H1 (cell line): ENCODE data around the gene VPS13A. TPM values are rescaled to one million over a fixed set of nuclear protein-coding genes. Genes with fewer than 3 reads are reported as not detected.
"Not testable (repeated sequence)": the region's sequence is repeated elsewhere in the genome, so short reads cannot be mapped to it uniquely, and the experiment has no call there.

Source experiments
- CTCF ChIA-PET: fragments of 300-600 bp; sonication (Branson Sonifier 250); formaldehyde crosslinking; loops from one replicate; lab custom pipeline; 2021; ENCODE audit not compliant: partially characterized antibody; lab: Charles Lee
- POLR2A ChIA-PET: fragments of 300-600 bp; sonication (Branson Sonifier 250); formaldehyde crosslinking; loops from one replicate; lab custom pipeline; 2021; ENCODE audit warnings: inconsistent platforms; ENCODE audit not compliant: partially characterized antibody; lab: Charles Lee
- DNase-seq, 2 experiments: peaks; one replicate each; pipeline versions ENCODE4 v3.0.0 to v3.0.0-alpha.2; 2010 to 2022; ENCODE audit warnings: low spot score in 2 of 2, low read depth in 1 of 2, mixed read lengths in 1 of 2
- FAIRE-seq: peaks from 2 replicates; lab custom pipeline; 2011; peaks lifted over from hg19 to GRCh38; lab: Jason Lieb, UNC
- H2AFZ ChIP-seq: 2 replicates; pipeline ENCODE4 v1.8.1; 2012; ENCODE audit warnings: low read length, inconsistent platforms
- H2AK5ac ChIP-seq: 2 replicates; pipeline ENCODE4 v1.6.1; 2013; ENCODE audit warnings: low read depth, low read length
- H2BK120ac ChIP-seq: replicated peaks from 2 replicates; pipeline ENCODE3; 2013; ENCODE audit warnings: low read depth, low read length, inconsistent platforms
- H2BK12ac ChIP-seq: 2 replicates; pipeline ENCODE4 v1.6.1; 2013; ENCODE audit warnings: low read depth, low read length
- H2BK15ac ChIP-seq: 2 replicates; pipeline ENCODE4 v1.6.1; 2013; ENCODE audit warnings: low read length
- H2BK20ac ChIP-seq: 2 replicates; pipeline ENCODE4 v1.6.1; 2013; ENCODE audit warnings: low read length
- H2BK5ac ChIP-seq: 2 replicates; pipeline ENCODE4 v1.6.1; 2013; ENCODE audit warnings: low read depth, low read length
- H3K14ac ChIP-seq: 2 replicates; pipeline ENCODE4 v1.6.1; 2013; ENCODE audit warnings: inconsistent platforms; ENCODE audit not compliant: insufficient read length
- H3K18ac ChIP-seq: 2 replicates; pipeline ENCODE4 v1.6.1; 2013; ENCODE audit warnings: low read length; ENCODE audit errors: extremely low read depth
- H3K23ac ChIP-seq: 2 replicates; pipeline ENCODE4 v1.6.1; 2013; ENCODE audit warnings: inconsistent platforms; ENCODE audit not compliant: insufficient read length
- H3K23me2 ChIP-seq: 2 replicates; pipeline ENCODE4 v1.6.1; 2013; ENCODE audit warnings: low read depth, low read length
- H3K27ac ChIP-seq: 2 replicates; pipeline ENCODE4 v1.6.1; 2011; ENCODE audit warnings: low read depth, low read length, inconsistent platforms
- H3K27me3 ChIP-seq, 4 experiments: replicated peaks in 1 of 4; 1 replicate in 1 of 4; 2 replicates in 3 of 4; pipeline versions ENCODE4 v1.6.1 to v1.8.1; 2011 to 2013; ENCODE audit warnings: low read length in 3 of 4, mild to moderate bottlenecking in 3 of 4, inconsistent platforms in 2 of 4, mixed read lengths in 2 of 4, moderate library complexity in 1 of 4; ENCODE audit not compliant: control insufficient read depth in 3 of 4, insufficient read depth in 3 of 4; ENCODE audit errors: extremely low read depth in 1 of 4
- H3K36me3 ChIP-seq, 4 experiments: 2 replicates each; pipeline versions ENCODE4 v1.6.1 to v1.8.1; 2011 to 2013; ENCODE audit warnings: mild to moderate bottlenecking in 4 of 4, low read length in 3 of 4, moderate library complexity in 2 of 4, control low read depth in 1 of 4, inconsistent platforms in 1 of 4; ENCODE audit not compliant: insufficient read depth in 4 of 4, control insufficient read depth in 2 of 4
- H3K4ac ChIP-seq: replicated peaks from 2 replicates; pipeline ENCODE3; 2013; ENCODE audit warnings: low read length, low read depth, mixed read lengths, inconsistent platforms; ENCODE audit not compliant: insufficient read length
- H3K4me1 ChIP-seq, 4 experiments: replicated peaks in 1 of 4; 1 replicate in 1 of 4; 2 replicates in 3 of 4; pipeline versions ENCODE4 v1.6.1 to v1.8.1; 2011 to 2013; ENCODE audit warnings: low read length in 3 of 4, inconsistent platforms in 2 of 4, mixed read lengths in 1 of 4; ENCODE audit not compliant: insufficient read depth in 4 of 4, control insufficient read depth in 3 of 4
- H3K4me2 ChIP-seq, 2 experiments: 2 replicates each; pipeline versions ENCODE4 v1.6.1 to v1.8.1; 2011 to 2013; ENCODE audit warnings: low read depth in 2 of 2, low read length in 2 of 2, control low read depth in 1 of 2, inconsistent platforms in 1 of 2, mild to moderate bottlenecking in 1 of 2; ENCODE audit not compliant: insufficient read depth in 1 of 2
- H3K4me3 ChIP-seq, 4 experiments: fragments of 200-600, 300-600 bp in 1 of 4; sonication (generic), shearing (Covaris generic), sonication (Bioruptor Twin) in 1 of 4; 2 replicates each; pipeline versions ENCODE4 v1.5.1 to v1.8.1; 2011 to 2016; ENCODE audit warnings: low read length in 4 of 4, low read depth in 3 of 4, control low read depth in 2 of 4, inconsistent platforms in 2 of 4, mild to moderate bottlenecking in 2 of 4, mixed read lengths in 1 of 4, moderate library complexity in 1 of 4; ENCODE audit not compliant: insufficient read depth in 2 of 4; ENCODE audit errors: extremely low read depth in 1 of 4
- H3K56ac ChIP-seq: replicated peaks from 2 replicates; pipeline ENCODE3; 2013; ENCODE audit warnings: low read depth, mild to moderate bottlenecking, mixed read lengths, low read length, inconsistent platforms; ENCODE audit not compliant: insufficient read length
- H3K79me1 ChIP-seq: 2 replicates; pipeline ENCODE4 v1.6.1; 2013; ENCODE audit warnings: low read depth, low read length, control low read depth
- H3K79me2 ChIP-seq, 2 experiments: 2 replicates each; pipeline versions ENCODE4 v1.6.1 to v1.8.1; 2012 to 2013; ENCODE audit warnings: low read length in 2 of 2, mild to moderate bottlenecking in 2 of 2, inconsistent platforms in 1 of 2; ENCODE audit not compliant: insufficient read depth in 2 of 2, control insufficient read depth in 1 of 2
- H3K9ac ChIP-seq, 4 experiments: replicated peaks in 1 of 4; 1 replicate in 1 of 4; 2 replicates in 3 of 4; pipeline versions ENCODE4 v1.6.1 to v1.8.1; 2011 to 2013; ENCODE audit warnings: low read depth in 3 of 4, low read length in 3 of 4, control low read depth in 2 of 4, mild to moderate bottlenecking in 2 of 4, moderate library complexity in 2 of 4, inconsistent platforms in 1 of 4; ENCODE audit errors: extremely low read depth in 1 of 4
- H3K9me3 ChIP-seq, 2 experiments: 2 replicates each; pipeline versions ENCODE4 v1.6.1 to v1.8.1; 2012 to 2013; ENCODE audit warnings: mild to moderate bottlenecking in 2 of 2, moderate library complexity in 2 of 2, control low read depth in 1 of 2, inconsistent platforms in 1 of 2, low read depth in 1 of 2, low read length in 1 of 2, mixed read lengths in 1 of 2; ENCODE audit not compliant: insufficient read depth in 2 of 2
- H4K20me1 ChIP-seq, 2 experiments: replicated peaks in 1 of 2; 2 replicates each; pipeline versions ENCODE3 to v1.8.1; 2011 to 2013; ENCODE audit warnings: inconsistent platforms in 2 of 2, low read length in 2 of 2, mild to moderate bottlenecking in 1 of 2; ENCODE audit not compliant: insufficient read depth in 2 of 2, control insufficient read depth in 1 of 2
- H4K5ac ChIP-seq: 2 replicates; pipeline ENCODE4 v1.6.1; 2013; ENCODE audit warnings: low read length, low read depth, mixed read lengths, inconsistent platforms; ENCODE audit not compliant: insufficient read length
- H4K8ac ChIP-seq: 2 replicates; pipeline ENCODE4 v1.8.0; 2013; ENCODE audit warnings: mild to moderate bottlenecking, moderate library complexity, low read length, inconsistent platforms; ENCODE audit not compliant: insufficient read depth; ENCODE audit errors: extremely low read depth
- H4K91ac ChIP-seq: replicated peaks from 2 replicates; pipeline ENCODE3; 2013; ENCODE audit warnings: low read length, mixed read lengths, inconsistent platforms; ENCODE audit not compliant: insufficient read length
- CTBP2 ChIP-seq: IDR thresholded peaks from 2 replicates; pipeline ENCODE4 v1.7.0; 2011; ENCODE audit warnings: borderline replicate concordance, mild to moderate bottlenecking, moderate library complexity, mixed read lengths, low read length; ENCODE audit not compliant: insufficient read depth, insufficient read length
- HDAC2 ChIP-seq, 2 experiments: fragments of 300-600 bp in 1 of 2; sonication (generic) in 1 of 2; IDR thresholded peaks; 2 replicates each; pipeline ENCODE4 v1.6.1; 2011 to 2012; ENCODE audit warnings: low read depth in 2 of 2, low read length in 2 of 2, mild to moderate bottlenecking in 2 of 2, moderate library complexity in 2 of 2, borderline replicate concordance in 1 of 2, inconsistent platforms in 1 of 2
- ZNF274 ChIP-seq: IDR thresholded peaks from 2 replicates; pipeline ENCODE4 v1.7.0; 2012; ENCODE audit warnings: low read length, borderline replicate concordance; ENCODE audit errors: extremely low read depth
- WGBS, 2 experiments: shearing (Covaris generic) in 1 of 2; methylation state at CpG; one replicate each; pipeline versions ENCODE4 v1.1.6 to v1.1.7; 2013 to 2015; ENCODE audit warnings: low lambda C conversion rate in 2 of 2, mixed read lengths in 2 of 2, inconsistent platforms in 1 of 2, low coverage in 1 of 2, missing lambda C conversion rate in 1 of 2; ENCODE audit not compliant: insufficient replicate concordance in 2 of 2, insufficient coverage in 1 of 2, insufficient read length in 1 of 2; ENCODE audit errors: extremely low coverage in 1 of 2, missing lambda C conversion rate in 1 of 2; 5-methylcytosine and 5-hydroxymethylcytosine counted together
- polyA plus RNA-seq, 7 experiments: library from polyadenylated mRNA; depleted of rRNA in 3 of 7; stranded (reverse) in 5 of 7; unstranded in 2 of 7; fragments of >200 nt in 5 of 7; fragments of 200-250 nt in 2 of 7; gene quantifications; 1 replicate in 5 of 7; 2 replicates in 1 of 7; 4 replicates in 1 of 7; pipeline versions ENCODE4 v1.2.1 to v1.2.3, GENCODE V29; 2011 to 2013; ENCODE audit warnings: missing spikeins in 2 of 7, mixed read lengths in 2 of 7
- total RNA-seq: library from RNA; stranded (reverse); fragmentation: NEBNext Ultra II Directional; extraction: Animal tissue kit (Norgen Biotek cat#: 25700); gene quantifications from 2 replicates; pipeline ENCODE4 v1.2.1, GENCODE V29; 2021

VPS13A gene
- total and polyA plus RNA-seq, 2 of the 8 experiments (the other 6 are each of a cell fraction or from before 2014, with no cell fraction given), result 6.0 to 36.5 TPM

GRCh38 chr9:77261605-77262004 lies 84.3 kb downstream of the VPS13A start (continued):
- no peak for TF ChIP-seq CTBP2
- TF ChIP-seq ZNF274, result no peak
- no peak for TF ChIP-seq HDAC2 (IDR thresholded peaks at IDR 0.05; ENCODE audit: borderline replicate concordance in 1 of 2, low read depth in 2 of 2, low read length in 2 of 2)

DNA sequence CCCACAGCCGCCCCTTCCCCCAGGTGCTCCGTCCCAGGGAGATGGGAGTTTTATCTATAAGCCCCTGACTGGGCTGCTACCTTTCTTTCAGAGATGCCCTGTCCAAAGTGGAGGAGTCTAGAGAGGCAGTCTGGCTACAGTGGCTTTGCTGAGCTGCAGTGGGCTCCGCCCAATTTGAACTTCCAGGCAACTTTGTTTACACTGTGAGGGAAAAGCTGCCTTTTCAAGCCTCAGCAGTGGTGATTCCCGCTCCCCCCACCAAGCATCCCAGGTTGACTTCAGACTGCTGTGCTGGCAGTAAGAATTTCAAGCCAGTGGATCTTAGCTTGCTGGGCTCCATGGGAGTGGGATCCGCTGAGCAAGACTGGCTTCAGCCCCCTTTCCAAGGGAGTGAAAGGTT lies 90.4 kb downstream of the VPS13A start:
- H2BK12ac ChIP-seq, H3K36me3 ChIP-seq, H4K5ac ChIP-seq, H4K91ac ChIP-seq, H2BK20ac ChIP-seq, H2BK5ac ChIP-seq, H2AFZ ChIP-seq, DNase-seq, POLR2A ChIA-PET, H2AK5ac ChIP-seq, H3K79me2 ChIP-seq, FAIRE-seq, H3K27me3 ChIP-seq, H3K4me2 ChIP-seq, H3K27ac ChIP-seq, H4K20me1 ChIP-seq, H3K23ac ChIP-seq, H2BK15ac ChIP-seq, H3K56ac ChIP-seq, H2BK120ac ChIP-seq, H3K9ac ChIP-seq, H3K14ac ChIP-seq, H3K9me3 ChIP-seq, H3K4ac ChIP-seq, H3K79me1 ChIP-seq, H3K4me1 ChIP-seq, H3K4me3 ChIP-seq, H3K23me2 ChIP-seq, H4K8ac ChIP-seq: not testable (repeated sequence)
- peak overlapping the region; percentile 24; the same call in 1 of the 2 replicates for H3K18ac ChIP-seq
- CTCF ChIA-PET, result interaction anchor here (1.0 kb wide), 1 partner anchor 25 kb away, joined by 4 read pairs; no protein-coding TSS in a partner anchor
- WGBS, 2 experiments, result 84% methylated on average over 5 of the region's 5 CpGs; no CpG with 5 or more reads in 1 of the 2 experiments
